Upper lobe of left lung (tissue), 6 donors: Measurements from ENCODE around the gene DCP1B. TPM values are rescaled to one million over a fixed set of nuclear protein-coding genes. Genes with fewer than 3 reads are reported as not detected.

Experiments
- ATAC-seq, 2 donors: fragments of 200-7000 bp; cut with Tn5 transposase; one replicate each; pipeline ENCODE4 v1.9.1; 2022; ENCODE audit warnings: mild to moderate bottlenecking in 2 of 2, moderate library complexity in 2 of 2; ENCODE audit not compliant: low FRiP score in 2 of 2
- DNase-seq, 2 donors: peaks; one replicate each; pipeline ENCODE4 v3.0.0-alpha.2; 2019 to 2020
- H3K27ac ChIP-seq, 4 donors: fragments of 200-600 bp; sonication (generic); one replicate each; pipeline ENCODE4 v1.5.1; 2016 to 2019
- H3K27me3 ChIP-seq, 4 donors: fragments of 200-600 bp; sonication (generic); one replicate each; pipeline ENCODE4 v1.5.1; 2017 to 2019
- H3K36me3 ChIP-seq, 4 donors: fragments of 200-600 bp; sonication (generic); one replicate each; pipeline ENCODE4 v1.5.1; 2016 to 2019
- H3K4me1 ChIP-seq, 4 donors: fragments of 200-600 bp; sonication (generic); one replicate each; pipeline ENCODE4 v1.5.1; 2018 to 2019
- H3K4me3 ChIP-seq, 4 donors: fragments of 200-600 bp; sonication (generic); one replicate each; pipeline ENCODE4 v1.5.1; 2017 to 2019; ENCODE audit warnings: mild to moderate bottlenecking in 2 of 4, moderate library complexity in 1 of 4
- H3K9me3 ChIP-seq, 4 donors: fragments of 200-600 bp; sonication (generic); one replicate each; pipeline ENCODE4 v1.5.1; 2018 to 2019
- EP300 ChIP-seq, 4 donors: sonication (generic); formaldehyde crosslinking; IDR thresholded peaks; one replicate each; pipeline ENCODE4 v1.5.1; 2017; ENCODE audit warnings: antibody characterized with exemption in 4 of 4, control low read depth in 2 of 4
- POLR2A ChIP-seq, 4 donors: fragments of 450-650 bp; IDR thresholded peaks; one replicate each; pipeline ENCODE4 v1.5.1; 2016 to 2017; ENCODE audit warnings: antibody characterized with exemption in 4 of 4, mild to moderate bottlenecking in 2 of 4
- POLR2AphosphoS5 ChIP-seq, 2 donors: sonication (generic); formaldehyde crosslinking; IDR thresholded peaks; one replicate each; pipeline ENCODE4 v1.5.1; 2017; ENCODE audit warnings: antibody characterized with exemption in 2 of 2
- WGBS, 2 donors: methylation state at CpG; one replicate each; pipeline ENCODE4 v1.1.5; 2017 to 2018; 5-methylcytosine and 5-hydroxymethylcytosine counted together
- total RNA-seq, 6 donors: library from RNA; depleted of rRNA in 4 of 6; stranded (reverse); fragments of >200 nt in 4 of 6; gene quantifications; one replicate each; pipeline versions ENCODE4 v1.1.0 to v1.2.1, GENCODE V29; 2016 to 2021
- TF ChIP-seq, protein P1 (sequence below), 6 experiments: fragments of 450-650 bp in 4 of 6; fragments of 200-600 bp in 2 of 6; sonication (generic) in 2 of 6; IDR thresholded peaks; one replicate each; pipeline ENCODE4 v1.5.1; 2016 to 2019; ENCODE audit warnings: antibody characterized with exemption in 6 of 6
- donor health status: DM: no; HTN: no; CAD: no; lungs with moderate emphysema.
- donor health status: DM: no; HTN: yes; CAD: no; lungs with severe emphysema.

Gene DCP1B
- total RNA-seq, 6 donors from 2014 or later = 5.5 to 30.4 (median 12.2) TPM

- no peaks in the 10 kb centered on the region for H3K9me3 ChIP-seq
- DNase-seq (no peak), ATAC-seq (no peak)
- H3K36me3 ChIP-seq = no peaks in the 10 kb centered on the region
- 50 to 57% methylated on average over 1 of the region's 1 CpG for WGBS, 2 donors
- H3K27me3 ChIP-seq = no peaks in the 10 kb centered on the region
- no peak overlapping the region for H3K4me3 ChIP-seq
- no peak overlapping the region for H3K27ac ChIP-seq
- peaks cover 6 to 18% (median 8%) of the 10 kb centered on the region in 4 donors for H3K4me1 ChIP-seq
- TF ChIP-seq POLR2A (IDR thresholded peaks at IDR 0.05) = no peak
- TF ChIP-seq, protein P1, sequence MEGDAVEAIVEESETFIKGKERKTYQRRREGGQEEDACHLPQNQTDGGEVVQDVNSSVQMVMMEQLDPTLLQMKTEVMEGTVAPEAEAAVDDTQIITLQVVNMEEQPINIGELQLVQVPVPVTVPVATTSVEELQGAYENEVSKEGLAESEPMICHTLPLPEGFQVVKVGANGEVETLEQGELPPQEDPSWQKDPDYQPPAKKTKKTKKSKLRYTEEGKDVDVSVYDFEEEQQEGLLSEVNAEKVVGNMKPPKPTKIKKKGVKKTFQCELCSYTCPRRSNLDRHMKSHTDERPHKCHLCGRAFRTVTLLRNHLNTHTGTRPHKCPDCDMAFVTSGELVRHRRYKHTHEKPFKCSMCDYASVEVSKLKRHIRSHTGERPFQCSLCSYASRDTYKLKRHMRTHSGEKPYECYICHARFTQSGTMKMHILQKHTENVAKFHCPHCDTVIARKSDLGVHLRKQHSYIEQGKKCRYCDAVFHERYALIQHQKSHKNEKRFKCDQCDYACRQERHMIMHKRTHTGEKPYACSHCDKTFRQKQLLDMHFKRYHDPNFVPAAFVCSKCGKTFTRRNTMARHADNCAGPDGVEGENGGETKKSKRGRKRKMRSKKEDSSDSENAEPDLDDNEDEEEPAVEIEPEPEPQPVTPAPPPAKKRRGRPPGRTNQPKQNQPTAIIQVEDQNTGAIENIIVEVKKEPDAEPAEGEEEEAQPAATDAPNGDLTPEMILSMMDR (IDR thresholded peaks at IDR 0.05) = no peak
- TF ChIP-seq POLR2AphosphoS5 (IDR thresholded peaks at IDR 0.05) = no peak
- TF ChIP-seq EP300 (IDR thresholded peaks at IDR 0.05) = no peak
Measured at GRCh38 chr12:2009623-2010022, 5.4 kb upstream of the DCP1B start.

- no peak overlapping the region for H3K27ac ChIP-seq
- H3K4me1 ChIP-seq = peaks cover 0 to 11% (median 5%) of the 10 kb centered on the region in 4 donors
- no peak for ATAC-seq
- TF ChIP-seq, protein P1 (IDR thresholded peaks at IDR 0.05) = no peak
- TF ChIP-seq POLR2AphosphoS5 (IDR thresholded peaks at IDR 0.05) = no peak
- TF ChIP-seq EP300 (IDR thresholded peaks at IDR 0.05) = no peak
- TF ChIP-seq POLR2A (IDR thresholded peaks at IDR 0.05) = no peak
- no peak for DNase-seq
- H3K4me3 ChIP-seq = no peak overlapping the region
- no peaks in the 10 kb centered on the region for H3K27me3 ChIP-seq
- H3K36me3 ChIP-seq = no peaks in the 10 kb centered on the region
- WGBS, 2 donors = 79 to 81% methylated on average over 5 of the region's 5 CpGs
- no peaks in the 10 kb centered on the region for H3K9me3 ChIP-seq
Measured at GRCh38 chr12:2008677-2009076, 4.4 kb upstream of the DCP1B start.

DNA sequence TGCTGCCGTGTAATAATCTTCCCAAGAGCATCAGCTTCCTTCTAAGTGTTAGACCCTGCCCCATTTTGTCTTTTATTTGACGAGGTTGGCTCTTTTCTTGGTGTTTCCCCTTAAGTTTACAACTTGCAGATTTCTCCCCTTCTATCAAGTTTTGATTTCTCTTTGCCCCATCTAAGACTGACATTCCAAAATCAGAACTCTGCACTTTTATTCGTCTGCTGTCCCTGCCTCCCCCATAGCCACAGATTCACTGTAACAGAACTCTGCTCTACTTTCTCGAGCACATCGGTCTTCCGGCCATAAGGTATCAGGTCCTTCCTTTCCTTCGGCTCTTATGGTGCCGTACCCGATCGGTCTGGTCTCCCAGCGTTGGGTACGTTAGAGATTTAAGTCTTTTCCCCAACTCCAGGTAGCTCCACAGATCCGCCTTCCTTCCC, 563 bp downstream of the DCP1B start:
- ATAC-seq = peak; percentile 11 to 56
- WGBS, 2 donors = 0% methylated on average over 13 of the region's 13 CpGs

DNA sequence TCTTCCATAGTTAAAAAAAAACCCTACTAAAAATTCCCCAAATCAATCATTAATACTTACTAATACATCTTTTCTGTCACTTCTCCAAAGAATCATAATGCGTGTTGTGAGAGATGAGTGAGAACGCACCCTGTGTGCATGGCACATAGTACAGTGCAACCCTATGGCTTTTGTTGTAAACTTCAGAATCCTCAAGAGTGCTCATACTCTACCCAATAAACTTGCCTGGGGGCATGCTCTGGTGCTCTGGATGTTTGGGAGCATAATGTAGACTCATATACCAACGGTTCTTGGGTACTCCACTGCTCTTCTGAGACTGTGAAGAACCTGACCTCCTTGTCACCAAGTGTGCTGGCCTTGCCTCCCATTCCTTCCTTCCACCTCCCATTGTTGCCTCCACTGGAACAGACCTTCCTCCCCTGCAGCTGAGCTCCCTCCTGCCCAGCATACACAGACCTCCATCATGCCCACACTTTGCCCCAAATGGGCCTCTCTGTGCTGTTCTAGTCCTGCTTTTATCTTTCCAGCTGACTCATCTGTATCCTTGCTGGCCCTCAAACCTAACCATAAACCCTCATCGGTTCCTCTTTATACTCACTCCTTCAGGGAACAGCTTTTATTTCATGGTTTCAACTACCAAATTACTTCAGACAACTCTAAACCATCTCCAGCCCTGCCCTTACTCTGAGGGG, 8.9 kb downstream of the DCP1B start:
- DNase-seq (no peak), ATAC-seq (no peak)
- H3K27me3 ChIP-seq = no peaks in the 10 kb centered on the region
- H3K36me3 ChIP-seq = peaks cover 0 to 21% (median 2%) of the 10 kb centered on the region in 4 donors
- no peak for TF ChIP-seq POLR2AphosphoS5 (IDR thresholded peaks at IDR 0.05)
- TF ChIP-seq, protein P1 (IDR thresholded peaks at IDR 0.05) = no peak
- no peak for TF ChIP-seq POLR2A (IDR thresholded peaks at IDR 0.05)
- TF ChIP-seq EP300 (IDR thresholded peaks at IDR 0.05) = no peak
- H3K9me3 ChIP-seq = no peaks in the 10 kb centered on the region
- WGBS, 2 donors = 81 to 87% methylated on average over 4 of the region's 4 CpGs
- H3K4me1 ChIP-seq = peaks cover 11 to 26% (median 15%) of the 10 kb centered on the region in 4 donors
- no peak overlapping the region for H3K27ac ChIP-seq
- H3K4me3 ChIP-seq = no peak overlapping the region

More for the DNA sequence above, 563 bp downstream of the DCP1B start:
- H3K4me3 ChIP-seq = peak overlapping the region; percentile 86 to 94 (median 92)
- no peaks in the 10 kb centered on the region for H3K36me3 ChIP-seq
- no peaks in the 10 kb centered on the region for H3K27me3 ChIP-seq
- no peak for DNase-seq
- peaks cover 11 to 18% (median 16%) of the 10 kb centered on the region in 4 donors for H3K4me1 ChIP-seq
- TF ChIP-seq, protein P1 (IDR thresholded peaks at IDR 0.05) = no peak
- TF ChIP-seq POLR2AphosphoS5 (IDR thresholded peaks at IDR 0.05) (no peak), POLR2A (IDR thresholded peaks at IDR 0.05) (no peak), EP300 (IDR thresholded peaks at IDR 0.05) (no peak)
- peak overlapping the region; percentile 88 to 97 (median 94) for H3K27ac ChIP-seq
- H3K9me3 ChIP-seq = no peaks in the 10 kb centered on the region
